Uterus (tissue), 2 donors: Measurements from ENCODE around the gene CLDN15.

Experiments
- CTCF ChIP-seq, 4 experiments: fragments of 200-600 bp in 2 of 4; fragments of 450-650 bp in 2 of 4; sonication (generic) in 2 of 4; IDR thresholded peaks; one replicate each; pipeline ENCODE4 v1.5.1; 2016 to 2019; ENCODE audit warnings: antibody characterized with exemption in 4 of 4, mild to moderate bottlenecking in 2 of 4, moderate library complexity in 1 of 4
- POLR2A ChIP-seq, 2 donors: fragments of 450-650 bp; IDR thresholded peaks; one replicate each; pipeline ENCODE4 v1.6.1; 2016; ENCODE audit warnings: antibody characterized with exemption in 2 of 2, mild to moderate bottlenecking in 1 of 2, moderate library complexity in 1 of 2

DNA sequence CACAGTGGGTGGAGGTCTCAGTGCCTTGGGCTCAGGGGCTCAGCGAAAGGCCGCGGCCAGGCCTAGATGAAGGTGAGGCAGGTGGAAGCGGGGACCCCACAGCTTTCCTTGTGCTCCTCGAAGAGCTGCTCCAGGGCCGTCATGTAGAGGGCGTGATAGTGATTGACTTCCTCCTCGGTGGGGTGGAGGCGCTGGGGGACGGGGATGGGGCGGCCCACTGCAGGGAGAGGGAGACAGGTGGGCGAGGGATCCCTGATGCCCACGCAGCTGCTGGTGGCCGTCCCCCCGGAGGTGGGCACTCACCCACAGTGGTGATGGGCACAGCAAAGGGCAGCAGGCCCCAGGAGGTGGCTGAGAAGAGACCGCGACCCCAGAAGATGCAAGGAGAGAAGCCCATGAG, 41.7 kb downstream of the CLDN15 start:
- TF ChIP-seq CTCF (IDR thresholded peaks at IDR 0.05) (no peak), POLR2A (IDR thresholded peaks at IDR 0.05) (no peak)
